HG02678 (cell line): ENCODE results near the gene KLK12.

Experiments used
- ATAC-seq: cut with Tn5 transposase; IDR thresholded peaks from one replicate; pipeline ENCODE4 v1.9.1; 2021; ENCODE audit warnings: mild to moderate bottlenecking, moderate library complexity; ENCODE audit not compliant: unreplicated experiment

The KLK12 gene

GRCh38 chr19:51034704-51035103, at the start of gene KLK12:
Gene KLK12, minus strand, starts transcription at chr19:51035002. Its CDS starts 381 bp downstream, at chr19:51034621.
- ATAC-seq: no peak

GRCh38 chr19:51084505-51084904, 49.7 kb upstream of the KLK12 start:
- ATAC-seq: no peak

GRCh38 chr19:51083783-51084182, 49.0 kb upstream of the KLK12 start:
- ATAC-seq: no peak

- ATAC-seq: no peak
Measured at GRCh38 chr19:51083181-51083580, 48.4 kb upstream of the KLK12 start.

GRCh38 chr19:51082611-51083010, 47.8 kb upstream of the KLK12 start, which contains the start of gene KLK14:
Gene KLK14, minus strand, starts transcription at chr19:51082887. Its CDS starts 273 bp downstream, at chr19:51082614.
- ATAC-seq: no peak

GRCh38 chr19:51081476-51081875, 46.7 kb upstream of the KLK12 start:
- no peak for ATAC-seq

GRCh38 chr19:51079481-51080110, 44.8 kb upstream of the KLK12 start:
- no peak for ATAC-seq

- ATAC-seq: no peak
Measured at GRCh38 chr19:51078731-51079130, 43.9 kb upstream of the KLK12 start.

- no peak for ATAC-seq
Measured at GRCh38 chr19:51078104-51078503, 43.3 kb upstream of the KLK12 start.

GRCh38 chr19:51076631-51077213, 41.9 kb upstream of the KLK12 start:
- ATAC-seq: no peak

GRCh38 chr19:51075998-51076397, 41.2 kb upstream of the KLK12 start:
- no peak for ATAC-seq

- ATAC-seq: no peak
Measured at GRCh38 chr19:51071095-51071405, 36.2 kb upstream of the KLK12 start.

- ATAC-seq: no peak
Measured at GRCh38 chr19:51070334-51071094, 35.7 kb upstream of the KLK12 start.

- ATAC-seq: no peak
Measured at GRCh38 chr19:51066393-51067186, 31.8 kb upstream of the KLK12 start.

GRCh38 chr19:51065221-51065960, 30.6 kb upstream of the KLK12 start:
- ATAC-seq: no peak

GRCh38 chr19:51064534-51065220, 29.9 kb upstream of the KLK12 start, which contains the start of gene KLK13:
Gene KLK13, minus strand, starts transcription at chr19:51065092. Its CDS starts 25 bp downstream, at chr19:51065067.
- no peak for ATAC-seq

GRCh38 chr19:51063664-51064063, 28.9 kb upstream of the KLK12 start:
- no peak for ATAC-seq

GRCh38 chr19:51060973-51061372, 26.2 kb upstream of the KLK12 start:
- ATAC-seq: no peak

GRCh38 chr19:51060336-51060735, 25.5 kb upstream of the KLK12 start:
- ATAC-seq: no peak

- ATAC-seq: no peak
Measured at GRCh38 chr19:51059715-51060114, 24.9 kb upstream of the KLK12 start.
